Measurements from ENCODE around the gene PCDHGB4.

DNA sequence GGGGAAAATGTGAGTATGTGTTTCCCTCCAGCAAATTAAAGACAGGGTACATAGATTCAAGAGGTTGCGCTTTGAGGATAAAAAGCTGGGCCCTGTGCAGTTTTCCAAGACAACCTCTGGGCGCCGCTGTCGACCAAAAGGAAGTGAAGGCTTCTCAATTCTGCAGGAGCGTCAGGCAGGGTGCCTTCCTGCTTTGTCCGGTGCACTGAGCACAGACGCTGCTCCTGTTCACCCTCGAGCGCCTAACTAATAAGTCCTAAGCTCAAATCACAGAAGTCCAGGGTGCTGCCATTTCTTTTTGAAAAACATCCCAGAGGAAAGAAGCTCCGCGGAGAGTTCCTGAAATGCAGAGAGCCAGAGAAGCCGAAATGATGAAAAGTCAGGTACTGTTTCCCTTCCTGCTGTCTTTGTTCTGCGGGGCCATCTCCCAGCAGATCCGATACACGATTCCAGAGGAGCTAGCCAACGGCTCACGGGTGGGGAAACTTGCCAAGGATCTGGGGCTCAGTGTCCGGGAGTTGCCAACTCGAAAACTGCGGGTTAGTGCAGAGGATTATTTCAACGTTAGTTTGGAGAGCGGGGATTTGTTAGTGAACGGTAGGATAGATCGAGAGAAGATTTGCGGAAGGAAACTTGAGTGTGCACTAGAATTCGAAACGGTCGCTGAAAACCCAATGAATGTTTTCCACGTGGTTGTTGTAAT lies 37.4 kb upstream of the PCDHGB4 start, which contains the start of gene PCDHGB1:
- TF ChIP-seq ZNF24 (IDR thresholded peaks at IDR 0.05) (no peak), LARP7 (IDR thresholded peaks at IDR 0.05) (no peak), KLF16 (IDR thresholded peaks at IDR 0.05) (no peak), HMGN3 (IDR thresholded peaks at IDR 0.05; ENCODE audit: borderline replicate concordance, extremely low read depth, insufficient read length, low read depth, low read length) (no peak), ESRRA (IDR thresholded peaks at IDR 0.05; ENCODE audit: borderline replicate concordance, low read depth) (no peak), JUNB (CRISPR knock-in tag; conservative IDR thresholded peaks at IDR 0.05) (no peak)
- TF ChIP-seq, protein P1, sequence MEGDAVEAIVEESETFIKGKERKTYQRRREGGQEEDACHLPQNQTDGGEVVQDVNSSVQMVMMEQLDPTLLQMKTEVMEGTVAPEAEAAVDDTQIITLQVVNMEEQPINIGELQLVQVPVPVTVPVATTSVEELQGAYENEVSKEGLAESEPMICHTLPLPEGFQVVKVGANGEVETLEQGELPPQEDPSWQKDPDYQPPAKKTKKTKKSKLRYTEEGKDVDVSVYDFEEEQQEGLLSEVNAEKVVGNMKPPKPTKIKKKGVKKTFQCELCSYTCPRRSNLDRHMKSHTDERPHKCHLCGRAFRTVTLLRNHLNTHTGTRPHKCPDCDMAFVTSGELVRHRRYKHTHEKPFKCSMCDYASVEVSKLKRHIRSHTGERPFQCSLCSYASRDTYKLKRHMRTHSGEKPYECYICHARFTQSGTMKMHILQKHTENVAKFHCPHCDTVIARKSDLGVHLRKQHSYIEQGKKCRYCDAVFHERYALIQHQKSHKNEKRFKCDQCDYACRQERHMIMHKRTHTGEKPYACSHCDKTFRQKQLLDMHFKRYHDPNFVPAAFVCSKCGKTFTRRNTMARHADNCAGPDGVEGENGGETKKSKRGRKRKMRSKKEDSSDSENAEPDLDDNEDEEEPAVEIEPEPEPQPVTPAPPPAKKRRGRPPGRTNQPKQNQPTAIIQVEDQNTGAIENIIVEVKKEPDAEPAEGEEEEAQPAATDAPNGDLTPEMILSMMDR (IDR thresholded peaks at IDR 0.05 in 2 of 3, conservative IDR thresholded peaks at IDR 0.05 in 1 of 3; ENCODE audit: insufficient read depth in 2 of 3, low read depth in 1 of 3, low read length in 3 of 3) = peak; percentile 73 to 84 (median 81)
